Adipose tissue (tissue), 3 donors: ENCODE results near the gene TSPAN7. TPM values are rescaled to one million over a fixed set of nuclear protein-coding genes. Genes with fewer than 3 reads are reported as not detected.

Experiments
- H3K27ac ChIP-seq: one replicate; pipeline ENCODE4 v1.5.1; 2013; ENCODE audit warnings: low read depth, low read length
- WGBS, 3 donors: extraction: QIAGEN DNeasy Blood & Tissue Kit; methylation state at CpG; one replicate each; pipeline ENCODE4 v1.1.7; 2013; 5-methylcytosine and 5-hydroxymethylcytosine counted together
- polyA plus RNA-seq, 3 donors: library from polyadenylated mRNA; stranded (reverse); fragments of 200-250 nt; gene quantifications; one replicate each; pipeline ENCODE4 v1.2.3, GENCODE V29; 2013
- donor health status: healthy with polysubstance abuse.
- donor health status: Bipolar disorder and iron deficiency.
- donor health status: healthy.

Gene TSPAN7
- polyA plus RNA-seq, 3 donors: 13.4 to 54.8 (median 29.6) TPM

DNA sequence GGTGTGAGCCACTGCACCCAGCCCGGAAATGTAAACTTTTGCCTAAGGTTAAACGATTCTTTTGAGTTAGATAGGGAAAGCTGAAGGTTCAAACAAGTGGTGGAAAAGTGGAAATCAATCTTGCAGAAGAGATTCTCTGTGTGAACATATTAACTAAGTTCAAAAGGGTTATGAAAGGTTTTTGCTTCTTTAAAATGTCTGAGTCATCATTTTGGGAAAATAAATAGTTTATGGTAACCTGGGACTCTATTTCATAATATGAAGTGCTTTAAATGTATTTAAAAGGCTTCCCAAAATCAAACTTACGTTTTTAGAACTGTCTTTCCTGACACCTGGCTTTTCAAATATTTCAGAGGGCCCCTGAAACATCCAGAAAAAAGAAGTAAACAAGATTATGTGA lies 166.3 kb downstream of the TSPAN7 start:
- H3K27ac ChIP-seq: no peak overlapping the region
- 60 to 93% (median 82%) methylated on average over 3 of the region's 3 CpGs for WGBS, 3 donors

DNA sequence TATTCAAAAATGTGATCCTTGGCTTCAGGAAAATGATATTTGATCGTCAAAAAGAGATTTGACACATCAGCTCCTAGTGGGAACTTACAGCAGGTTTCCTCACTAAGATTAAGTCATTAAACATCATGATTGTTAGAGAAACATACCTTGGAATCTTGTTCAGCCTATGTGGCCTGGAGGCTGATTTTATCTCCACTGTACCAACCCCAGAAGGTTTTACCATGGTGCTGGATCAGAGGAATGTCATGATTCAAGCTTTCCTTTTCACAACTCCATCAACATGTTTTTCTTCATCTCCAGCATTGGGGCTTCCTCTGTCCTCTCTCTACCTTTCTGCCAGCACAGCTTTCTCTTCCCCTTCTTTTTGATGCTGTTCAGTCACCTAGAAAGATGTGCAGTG lies 171.5 kb downstream of the TSPAN7 start:
- WGBS, 3 donors: 59 to 92% (median 89%) methylated on average over 1 of the region's 1 CpG
- no peak overlapping the region for H3K27ac ChIP-seq

Other genes with a start within 250 kb of the TSPAN7 start
- gene RPGR, start 234.0 kb upstream of the TSPAN7 start, polyA plus RNA-seq: 10 to 100 TPM in 2 of 3 donors, 1 to 10 TPM in 1; 4.4 to 35.8 (median 16.7) TPM
- gene OTC, start 208.9 kb upstream of the TSPAN7 start, polyA plus RNA-seq: 1 to 10 TPM in 2 of 3 donors, under 1 TPM in 1; 0.51 to 2.6 (median 1.0) TPM
- gene MID1IP1, start 239.9 kb downstream of the TSPAN7 start, polyA plus RNA-seq: 100 to 1,000 TPM in 1 of 3 donors, 10 to 100 TPM in 2; 63.9 to 152 (median 93.4) TPM